ENCODE results near the gene TRMT2B. TPM values are rescaled to one million over a fixed set of nuclear protein-coding genes. Genes with fewer than 3 reads are reported as not detected.

The TRMT2B gene
- total RNA-seq, 1 experiment from 2014 or later, result 10.9 TPM

GRCh38 chrX:100976211-100976610 lies 75.7 kb downstream of the TRMT2B start:
- intact Hi-C loops (cut with micrococcal nuclease), result no loop called here
- H3K4me1 Mint-ChIP-seq (ENCODE audit: insufficient read depth, unreplicated experiment), result no peaks in the 10 kb centered on the region
- H3K27me3 Mint-ChIP-seq (ENCODE audit: insufficient read depth, unreplicated experiment), result peaks cover 45% of the 10 kb centered on the region
- H3K36me3 Mint-ChIP-seq (ENCODE audit: insufficient read depth, unreplicated experiment), result no peaks in the 10 kb centered on the region
- no peak for DNase-seq (ENCODE audit: unreplicated experiment)
- peaks cover 13% of the 10 kb centered on the region for H3K9me3 Mint-ChIP-seq (ENCODE audit: unreplicated experiment)
- CTCF ChIA-PET, result no interaction called here
- H3K4me3 Mint-ChIP-seq (ENCODE audit: unreplicated experiment), result no peak overlapping the region
- TF ChIP-seq CTCF (IDR thresholded peaks at IDR 0.05; ENCODE audit: unreplicated experiment), result no peak
- H3K27ac Mint-ChIP-seq (ENCODE audit: low read depth, unreplicated experiment), result no peak overlapping the region
- POLR2A ChIA-PET, result no interaction called here
- BruUV-seq (replicated peaks), result no TSS peak

- Mint-ChIP-seq H3K4me3 (ENCODE audit: unreplicated experiment) (no peak overlapping the region), H3K4me1 (ENCODE audit: insufficient read depth, unreplicated experiment) (no peaks in the 10 kb centered on the region), H3K36me3 (ENCODE audit: insufficient read depth, unreplicated experiment) (no peaks in the 10 kb centered on the region), H3K9me3 (ENCODE audit: unreplicated experiment) (peaks cover 13% of the 10 kb centered on the region), H3K27ac (ENCODE audit: low read depth, unreplicated experiment) (no peak overlapping the region), H3K27me3 (ENCODE audit: insufficient read depth, unreplicated experiment) (peaks cover 45% of the 10 kb centered on the region)
- CTCF ChIA-PET, result interaction anchor here (0.7 kb wide), 1 partner anchor 152 kb away, joined by 3 read pairs; no protein-coding TSS in a partner anchor
- no TSS peak for BruUV-seq (replicated peaks)
- no peak for DNase-seq (ENCODE audit: unreplicated experiment)
- POLR2A ChIA-PET, result no interaction called here
- no peak for TF ChIP-seq CTCF (IDR thresholded peaks at IDR 0.05; ENCODE audit: unreplicated experiment)
- intact Hi-C loops (cut with micrococcal nuclease), result no loop called here
These were observed 76.7 kb downstream of the TRMT2B start for GRCh38 chrX:100975212-100975611.

GRCh38 chrX:100973411-100973810 lies 78.5 kb downstream of the TRMT2B start:
- TF ChIP-seq CTCF (IDR thresholded peaks at IDR 0.05; ENCODE audit: unreplicated experiment), result no peak
- Mint-ChIP-seq H3K27ac (ENCODE audit: low read depth, unreplicated experiment) (no peak overlapping the region), H3K9me3 (ENCODE audit: unreplicated experiment) (peaks cover 9% of the 10 kb centered on the region), H3K36me3 (ENCODE audit: insufficient read depth, unreplicated experiment) (no peaks in the 10 kb centered on the region), H3K4me1 (ENCODE audit: insufficient read depth, unreplicated experiment) (no peaks in the 10 kb centered on the region), H3K27me3 (ENCODE audit: insufficient read depth, unreplicated experiment) (peaks cover 37% of the 10 kb centered on the region), H3K4me3 (ENCODE audit: unreplicated experiment) (no peak overlapping the region)
- BruUV-seq (replicated peaks), result no TSS peak
- ChIA-PET POLR2A (no interaction called here), CTCF (no interaction called here)
- DNase-seq (ENCODE audit: unreplicated experiment), result peak; percentile 62
- intact Hi-C loops (cut with micrococcal nuclease), result no loop called here

GRCh38 chrX:100969936-100970335 lies 82.0 kb downstream of the TRMT2B start:
- POLR2A ChIA-PET, result no interaction called here
- BruUV-seq (replicated peaks), result no TSS peak
- H3K36me3 Mint-ChIP-seq (ENCODE audit: insufficient read depth, unreplicated experiment), result no peaks in the 10 kb centered on the region
- H3K9me3 Mint-ChIP-seq (ENCODE audit: unreplicated experiment), result no peaks in the 10 kb centered on the region
- no peak for DNase-seq (ENCODE audit: unreplicated experiment)
- H3K27me3 Mint-ChIP-seq (ENCODE audit: insufficient read depth, unreplicated experiment), result peaks cover 24% of the 10 kb centered on the region
- no peak for TF ChIP-seq CTCF (IDR thresholded peaks at IDR 0.05; ENCODE audit: unreplicated experiment)
- no peak overlapping the region for H3K4me3 Mint-ChIP-seq (ENCODE audit: unreplicated experiment)
- intact Hi-C loops (cut with micrococcal nuclease), result no loop called here
- CTCF ChIA-PET, result no interaction called here
- H3K4me1 Mint-ChIP-seq (ENCODE audit: insufficient read depth, unreplicated experiment), result no peaks in the 10 kb centered on the region
- no peak overlapping the region for H3K27ac Mint-ChIP-seq (ENCODE audit: low read depth, unreplicated experiment)
